GM18526 (cell line): ENCODE results near the gene DIPK1B.

Source experiments
- POLR2A ChIP-seq: IDR thresholded peaks from 3 replicates; pipeline ENCODE4 v1.6.1; 2011; ENCODE audit not compliant: insufficient read length; ENCODE audit errors: extremely low read depth

The DIPK1B gene

DNA sequence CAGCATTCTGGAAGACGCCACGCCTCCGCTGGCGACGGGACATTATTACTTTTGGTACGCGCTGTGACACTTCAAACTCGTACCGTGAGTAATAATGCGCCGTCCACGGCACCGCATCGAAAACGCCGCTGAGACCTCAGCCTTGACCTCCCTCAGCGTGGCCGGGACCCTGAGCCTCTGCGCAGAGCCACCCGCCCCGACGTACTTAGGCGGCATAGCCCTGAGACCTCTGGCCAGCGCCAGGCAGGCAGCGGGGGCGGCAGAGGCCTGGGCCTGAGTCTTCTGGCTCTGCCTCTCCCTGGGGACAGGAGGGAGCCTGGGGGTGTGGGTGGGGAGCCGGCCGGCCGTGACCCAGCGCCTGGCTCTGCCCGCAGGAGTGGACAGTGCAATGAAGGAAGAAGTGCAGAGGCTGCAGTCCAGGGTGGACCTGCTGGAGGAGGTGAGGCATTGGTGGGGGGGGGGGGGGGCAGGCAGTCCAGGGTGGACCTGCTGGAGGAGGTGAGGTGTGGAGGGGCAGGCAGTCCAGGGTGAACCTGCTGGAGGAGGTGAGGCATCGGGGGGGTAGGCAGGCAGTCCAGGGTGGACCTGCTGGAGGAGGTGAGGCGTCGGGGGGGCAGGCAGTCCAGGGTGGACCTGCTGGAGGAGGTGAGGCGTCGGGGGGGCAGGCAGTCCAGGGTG lies 41.7 kb upstream of the DIPK1B start:
- TF ChIP-seq POLR2A: no peak

DNA sequence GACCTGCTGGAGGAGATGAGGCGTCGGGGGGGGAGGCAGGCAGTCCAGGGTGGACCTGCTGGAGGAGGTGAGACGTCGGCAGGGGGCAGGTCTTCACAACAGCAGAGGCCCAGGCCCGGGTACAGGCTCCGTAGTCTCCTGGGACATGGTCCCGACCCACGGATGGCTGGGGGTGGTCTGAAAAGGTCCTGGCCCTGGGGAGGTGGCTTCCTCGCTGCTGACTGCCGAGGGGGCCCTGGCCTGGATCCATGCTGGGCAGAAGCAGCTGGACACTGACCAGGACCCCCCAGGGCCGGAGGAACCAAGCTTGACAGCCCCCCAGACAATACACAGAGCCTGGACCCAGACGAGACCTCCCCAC lies 41.1 kb upstream of the DIPK1B start:
- TF ChIP-seq POLR2A: no peak

DNA sequence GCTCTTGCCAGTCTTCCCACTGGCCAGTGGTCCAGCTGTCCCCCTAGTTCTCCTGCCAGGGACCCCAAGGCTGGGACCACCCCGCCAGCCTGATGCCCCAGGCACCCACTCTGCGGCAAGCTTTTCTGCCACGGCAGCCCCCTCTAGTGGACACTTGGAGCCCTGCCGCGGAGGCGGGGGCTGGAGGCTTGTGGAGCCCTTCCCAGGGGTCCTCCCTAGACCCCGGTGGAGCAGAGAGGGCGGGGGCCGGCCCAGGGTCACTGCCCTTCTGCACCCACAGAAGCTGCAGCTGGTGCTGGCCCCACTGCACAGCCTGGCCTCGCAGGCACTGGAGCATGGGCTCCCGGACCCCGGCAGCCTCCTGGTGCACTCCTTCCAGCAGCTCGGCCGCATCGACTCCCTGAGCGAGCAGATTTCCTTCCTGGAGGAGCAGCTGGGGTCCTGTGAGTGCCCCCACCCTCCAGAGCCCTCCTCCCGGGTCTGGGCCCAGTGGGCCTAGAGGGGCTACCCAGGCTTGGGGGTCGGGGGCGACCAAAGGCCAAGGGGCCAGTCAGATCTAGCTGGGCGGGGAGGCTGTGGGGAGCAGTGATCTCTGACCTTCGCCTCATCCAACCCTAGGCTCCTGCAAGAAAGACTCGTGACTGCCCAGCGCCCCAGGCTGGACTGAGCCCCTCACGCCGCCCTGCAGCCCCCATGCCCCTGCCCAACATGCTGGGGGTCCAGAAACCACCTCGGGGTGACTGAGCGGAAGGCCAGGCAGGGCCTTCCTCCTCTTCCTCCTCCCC lies 40.5 kb upstream of the DIPK1B start:
- TF ChIP-seq POLR2A: no peak

DNA sequence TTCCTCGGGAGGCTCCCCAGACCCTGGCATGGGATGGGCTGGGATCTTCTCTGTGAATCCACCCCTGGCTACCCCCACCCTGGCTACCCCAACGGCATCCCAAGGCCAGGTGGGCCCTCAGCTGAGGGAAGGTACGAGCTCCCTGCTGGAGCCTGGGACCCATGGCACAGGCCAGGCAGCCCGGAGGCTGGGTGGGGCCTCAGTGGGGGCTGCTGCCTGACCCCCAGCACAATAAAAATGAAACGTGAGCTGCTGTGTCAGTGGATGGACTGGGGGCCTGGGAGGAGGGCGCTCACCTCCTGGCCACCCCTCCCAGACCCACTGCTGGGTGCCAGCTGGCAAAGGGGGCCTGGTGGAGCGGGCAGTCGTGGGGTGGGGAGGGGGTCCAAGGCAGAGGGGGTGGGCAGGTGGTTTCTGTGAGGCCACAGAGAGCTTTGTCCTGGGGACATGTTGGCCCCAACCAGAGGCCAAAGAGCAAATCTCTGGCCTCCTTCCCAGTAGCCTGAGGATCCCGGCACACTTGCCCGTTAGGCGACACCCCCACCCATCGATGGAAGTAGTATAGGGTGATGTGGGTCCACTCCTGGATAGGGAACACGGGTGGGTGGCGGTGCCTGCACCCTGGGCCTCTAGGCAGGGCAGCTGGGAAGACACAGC lies 39.8 kb upstream of the DIPK1B start:
- TF ChIP-seq POLR2A: no peak

DNA sequence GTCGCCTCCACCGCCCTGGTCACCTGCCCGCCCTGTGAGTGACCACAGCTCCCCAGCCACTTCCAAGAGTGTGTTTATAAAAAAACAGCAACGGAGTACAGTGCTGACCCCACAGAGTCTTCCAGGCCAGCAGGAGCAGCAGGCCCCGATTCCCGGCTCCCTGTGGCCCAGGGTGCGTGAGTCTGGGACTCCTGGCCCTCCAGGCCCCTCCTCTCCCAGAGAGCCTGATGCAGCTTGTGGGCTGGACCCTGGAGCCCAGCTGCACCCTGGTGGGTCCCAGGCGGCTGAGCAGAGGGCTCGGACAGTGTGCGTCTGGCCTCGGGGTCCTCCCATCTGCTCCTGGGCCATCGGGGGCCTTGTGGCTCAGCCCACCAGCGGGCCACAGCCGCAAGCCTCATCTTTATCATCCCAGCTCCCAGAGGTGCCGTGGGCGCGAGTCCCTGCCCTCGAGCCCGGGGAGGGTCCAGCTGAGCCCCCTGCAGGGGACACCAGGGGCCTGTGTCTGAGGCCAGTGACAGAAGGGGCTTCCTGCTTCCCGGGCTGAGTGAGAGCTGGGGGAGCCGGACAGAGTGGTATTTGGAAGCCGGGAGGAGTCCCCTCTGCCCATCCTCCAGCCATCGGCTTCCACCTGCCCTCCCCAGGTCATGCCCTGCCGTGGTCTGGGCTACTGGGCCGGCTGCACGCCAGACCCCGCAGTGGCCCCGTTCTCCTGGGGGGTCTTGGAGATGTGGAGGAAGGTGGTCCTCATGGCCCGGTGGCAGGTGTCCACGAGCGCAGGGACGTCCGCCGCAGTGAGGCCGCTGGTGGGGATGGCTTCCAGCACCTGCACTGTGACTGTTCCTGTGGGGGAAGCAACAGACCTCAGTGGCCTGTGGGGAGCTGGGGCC lies 39.0 kb upstream of the DIPK1B start:
- no peak for TF ChIP-seq POLR2A

DNA sequence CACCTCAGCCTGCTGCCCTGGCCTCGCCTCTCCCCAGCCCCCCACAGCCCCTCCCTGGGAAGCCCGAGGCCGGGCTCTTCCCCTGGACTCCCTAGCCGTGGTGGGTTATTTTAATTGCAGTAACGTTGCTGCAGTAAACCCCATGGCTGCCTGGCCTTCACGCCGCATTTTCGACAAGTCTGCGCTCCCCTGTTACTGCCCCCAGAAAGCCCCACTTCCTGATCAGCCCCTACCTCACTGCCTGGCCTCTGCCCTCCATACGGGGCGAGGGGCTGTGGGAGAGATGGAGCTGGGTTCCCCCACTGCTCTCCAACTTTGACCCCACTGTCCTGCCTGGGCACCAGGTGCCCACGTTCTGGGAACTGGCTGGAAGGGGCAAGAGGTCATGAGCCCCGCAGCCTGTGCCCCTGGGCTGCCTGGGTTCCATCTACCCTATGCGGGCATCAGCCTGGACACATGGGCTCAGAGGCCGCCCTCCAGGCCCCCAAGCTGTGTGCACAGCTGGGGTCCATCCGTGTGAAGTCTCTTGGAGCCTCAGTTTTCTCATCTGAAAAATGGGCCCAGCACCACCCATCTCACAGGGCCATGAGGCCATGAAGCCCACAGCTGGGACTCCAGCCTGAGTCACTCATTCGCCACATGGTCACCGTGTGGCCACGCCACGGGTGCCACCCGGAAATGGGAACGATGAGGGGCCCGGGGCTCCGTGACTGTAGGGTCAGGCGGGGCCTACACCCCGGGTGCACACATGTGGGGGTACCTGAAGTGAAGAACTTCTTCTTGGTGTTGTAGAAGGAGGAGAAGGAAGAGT lies 38.2 kb upstream of the DIPK1B start:
- no peak for TF ChIP-seq POLR2A

DNA sequence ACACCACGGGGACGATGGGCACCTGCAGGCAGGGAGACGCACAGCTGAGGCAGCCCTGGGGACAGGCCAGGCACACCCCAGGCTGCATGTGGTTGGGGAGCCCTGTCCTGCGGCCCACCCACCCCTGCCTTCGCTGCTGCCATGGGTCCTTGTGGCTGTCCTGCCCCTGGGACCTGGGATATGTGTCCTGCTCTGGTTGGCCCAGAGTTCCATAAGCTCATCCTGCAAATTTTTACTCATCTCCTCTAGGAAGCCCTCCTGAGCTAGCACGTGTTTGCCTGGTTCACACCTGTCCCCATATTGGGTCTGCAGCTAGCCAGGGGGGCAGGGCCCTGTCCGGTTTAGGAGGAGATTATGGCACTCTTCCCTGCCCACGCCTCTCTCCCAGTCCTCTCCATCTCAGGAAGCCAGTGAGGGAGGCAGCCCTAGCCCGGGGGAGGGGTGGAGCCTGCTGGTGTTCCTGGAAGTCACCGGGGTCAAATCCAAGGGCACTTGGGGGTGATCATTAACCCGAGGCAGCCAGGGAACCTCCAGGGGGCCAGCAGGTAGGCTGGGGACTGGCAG lies 37.5 kb upstream of the DIPK1B start:
- TF ChIP-seq POLR2A: no peak

DNA sequence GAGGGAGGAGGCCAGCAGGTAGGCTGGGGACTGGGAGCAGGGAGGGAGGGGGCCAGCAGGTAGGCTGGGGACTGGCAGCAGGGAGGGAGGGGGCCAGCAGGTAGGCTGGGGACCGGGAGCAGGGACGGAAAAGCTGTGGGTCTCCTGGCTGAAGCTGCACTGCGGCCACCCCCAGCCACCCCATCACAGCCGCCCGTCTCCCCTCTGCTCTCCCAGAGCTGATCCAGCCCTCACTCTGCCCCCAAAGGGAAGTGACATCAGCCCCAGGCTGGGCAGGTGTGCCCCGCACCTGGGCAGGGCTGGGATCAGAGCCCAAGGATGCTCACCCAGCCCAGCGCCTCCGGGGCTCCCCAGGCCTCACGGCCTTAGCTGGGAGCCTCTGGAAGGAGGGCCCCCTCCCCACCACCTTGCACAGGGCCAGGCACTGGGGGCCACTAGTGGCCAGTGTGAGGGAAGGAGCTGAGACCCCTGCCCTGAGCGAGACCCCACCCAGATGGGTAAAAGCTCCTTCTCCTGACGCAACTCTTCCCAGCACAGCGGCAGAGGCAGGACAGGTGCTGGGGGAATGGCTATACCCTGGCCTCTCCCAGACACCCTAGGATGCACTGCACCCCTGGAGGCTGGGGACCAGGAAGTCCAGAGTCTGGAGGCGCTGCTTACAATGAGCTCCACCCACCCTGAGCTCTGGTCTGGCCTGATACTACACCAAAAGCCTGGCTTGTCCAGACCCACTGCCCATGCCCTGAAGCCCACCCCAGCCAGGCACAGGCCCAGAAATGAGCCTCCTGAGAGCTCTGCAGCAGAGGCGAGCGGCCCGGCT lies 36.7 kb upstream of the DIPK1B start:
- no peak for TF ChIP-seq POLR2A

DNA sequence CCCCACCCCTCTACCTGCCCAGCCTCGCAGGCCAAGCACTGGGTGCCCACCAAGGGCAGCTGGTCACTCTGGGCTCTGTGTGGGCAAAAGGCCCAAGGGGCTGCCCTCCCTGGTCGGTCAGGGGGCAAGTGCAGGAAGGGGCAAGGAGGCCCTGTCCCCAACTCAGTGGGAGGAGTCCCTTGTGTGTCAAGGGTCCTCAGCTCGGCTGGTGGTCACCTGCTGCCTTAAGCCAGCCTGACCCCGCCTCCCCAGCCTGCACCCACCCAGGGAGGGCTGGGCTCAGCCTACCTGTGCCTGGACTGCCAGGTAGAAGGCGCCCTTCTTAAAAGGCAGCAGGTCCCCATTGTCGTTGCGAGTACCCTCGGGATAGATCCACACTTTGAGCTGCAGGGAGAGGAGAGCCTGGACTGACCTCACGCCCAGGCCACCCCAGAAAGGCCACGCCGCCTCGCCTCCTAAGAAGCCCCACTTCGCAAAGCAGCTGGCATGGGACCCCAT lies 36.0 kb upstream of the DIPK1B start:
- no peak for TF ChIP-seq POLR2A

DNA sequence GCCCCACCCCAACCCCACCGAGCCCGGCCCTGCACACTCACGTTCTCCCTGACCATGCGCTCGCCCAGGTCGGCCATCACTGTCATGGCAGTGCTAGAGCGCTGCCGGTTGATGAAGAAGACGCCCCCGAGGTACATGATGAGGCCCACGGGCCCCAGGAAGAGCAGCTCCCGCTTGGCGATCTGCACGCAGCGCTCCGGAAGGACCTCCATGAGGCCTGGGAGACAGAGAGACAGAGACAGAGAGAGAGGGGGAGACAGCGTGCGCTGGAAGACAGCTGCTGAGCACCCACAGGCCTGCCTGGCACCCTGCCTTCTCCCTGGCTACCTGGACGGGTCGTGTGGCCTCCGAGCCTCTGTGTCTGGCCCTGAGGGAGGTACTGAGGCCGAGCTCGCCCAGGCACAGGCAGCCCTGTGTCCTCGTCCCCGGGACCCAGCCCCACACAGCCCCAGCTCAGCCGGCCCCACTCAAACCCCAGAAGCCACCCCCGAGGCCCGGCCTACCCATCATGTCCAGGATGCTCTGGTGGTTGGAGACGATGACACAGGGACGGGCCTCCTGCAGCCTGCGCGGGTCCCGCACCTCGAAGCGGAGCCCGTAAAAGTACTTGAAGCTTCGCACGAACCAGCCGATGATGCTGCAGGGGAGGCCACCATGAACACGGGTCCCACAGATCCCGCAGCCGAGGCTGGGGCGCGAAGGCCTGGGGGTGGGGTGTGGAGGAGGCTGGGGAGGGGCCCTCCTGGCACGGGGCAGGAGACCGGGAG lies 35.3 kb upstream of the DIPK1B start:
- no peak for TF ChIP-seq POLR2A

DNA sequence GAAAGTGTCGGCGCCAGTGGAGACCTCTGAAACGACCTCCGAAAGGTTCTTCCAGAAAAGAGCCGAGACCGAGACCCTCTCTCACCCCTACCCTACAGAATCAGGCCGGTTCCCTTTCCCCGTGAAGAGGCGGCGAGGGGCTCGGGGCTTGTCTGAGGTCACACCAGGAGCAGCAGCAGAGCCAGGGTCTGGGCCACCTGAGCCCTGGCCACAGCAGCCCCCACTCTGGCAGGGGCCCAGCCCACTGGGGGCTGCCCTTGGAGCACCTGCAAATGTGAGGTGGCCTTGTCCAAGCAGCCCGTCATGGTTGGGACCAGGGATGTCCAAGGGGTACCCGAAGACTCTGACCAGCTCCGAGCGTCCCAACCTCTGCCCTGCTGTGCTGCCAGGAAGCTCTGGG lies 34.3 kb upstream of the DIPK1B start:
- TF ChIP-seq POLR2A: no peak

DNA sequence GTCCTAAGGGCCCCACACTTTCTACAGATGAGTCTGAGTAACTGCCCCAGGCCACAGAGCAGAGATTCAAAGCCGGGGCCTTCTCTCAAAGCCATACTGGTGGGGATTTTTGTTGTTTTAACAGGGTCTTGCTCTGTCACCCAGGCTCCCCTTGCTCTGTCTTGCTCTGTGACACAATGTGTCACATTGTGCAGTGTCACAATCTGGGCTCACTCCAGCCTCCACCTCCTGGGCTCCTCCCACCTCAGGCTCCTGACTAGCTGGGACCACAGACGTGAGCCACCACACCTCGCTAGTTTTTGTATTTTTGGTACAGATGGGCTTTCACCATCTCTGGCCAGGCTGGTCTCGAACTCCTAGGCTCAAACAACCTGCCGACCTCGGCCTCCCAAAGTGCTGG lies 33.7 kb upstream of the DIPK1B start:
- TF ChIP-seq POLR2A: no peak
